ENCODE measurements around the gene TNFRSF6B. TPM values are rescaled to one million over a fixed set of nuclear protein-coding genes. Genes with fewer than 3 reads are reported as not detected.

The TNFRSF6B gene
- total RNA-seq, 1 donor from 2014 or later, result 7.1 TPM

DNA sequence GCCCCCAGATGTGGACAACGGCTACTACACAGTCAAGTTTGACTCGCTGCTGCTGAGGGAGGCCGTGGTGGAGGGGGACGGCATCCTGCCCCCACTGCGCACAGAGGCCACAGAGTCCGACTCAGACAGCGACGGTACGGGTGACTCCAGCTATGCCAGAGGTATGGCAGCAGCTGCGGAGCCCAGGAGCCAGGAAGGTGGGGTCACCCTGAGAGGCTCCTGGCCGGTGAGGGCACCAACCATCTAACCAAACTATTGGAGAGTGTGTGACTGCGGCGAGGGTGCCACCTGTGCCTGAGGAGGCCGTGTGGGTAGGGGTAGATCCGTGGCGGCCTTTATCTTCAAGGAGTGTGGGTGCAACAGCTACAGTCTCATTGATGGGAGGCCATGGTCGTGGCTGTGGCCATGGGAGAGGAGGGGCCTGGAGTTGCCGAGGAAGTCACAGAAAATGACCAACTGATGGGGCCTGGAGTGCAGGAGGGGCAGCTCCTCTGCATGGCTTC is 37.2 kb downstream of the TNFRSF6B start:
- Histone ChIP-seq H3K4me3 (ENCODE audit: low read depth, low read length) (no peak overlapping the region), H3K36me3 (ENCODE audit: control insufficient read depth, insufficient read depth, low read length) (peaks cover 11% of the 10 kb centered on the region), H3K27me3 (ENCODE audit: control insufficient read depth, insufficient read depth, low read length) (no peaks in the 10 kb centered on the region)
- TF ChIP-seq, protein P1, sequence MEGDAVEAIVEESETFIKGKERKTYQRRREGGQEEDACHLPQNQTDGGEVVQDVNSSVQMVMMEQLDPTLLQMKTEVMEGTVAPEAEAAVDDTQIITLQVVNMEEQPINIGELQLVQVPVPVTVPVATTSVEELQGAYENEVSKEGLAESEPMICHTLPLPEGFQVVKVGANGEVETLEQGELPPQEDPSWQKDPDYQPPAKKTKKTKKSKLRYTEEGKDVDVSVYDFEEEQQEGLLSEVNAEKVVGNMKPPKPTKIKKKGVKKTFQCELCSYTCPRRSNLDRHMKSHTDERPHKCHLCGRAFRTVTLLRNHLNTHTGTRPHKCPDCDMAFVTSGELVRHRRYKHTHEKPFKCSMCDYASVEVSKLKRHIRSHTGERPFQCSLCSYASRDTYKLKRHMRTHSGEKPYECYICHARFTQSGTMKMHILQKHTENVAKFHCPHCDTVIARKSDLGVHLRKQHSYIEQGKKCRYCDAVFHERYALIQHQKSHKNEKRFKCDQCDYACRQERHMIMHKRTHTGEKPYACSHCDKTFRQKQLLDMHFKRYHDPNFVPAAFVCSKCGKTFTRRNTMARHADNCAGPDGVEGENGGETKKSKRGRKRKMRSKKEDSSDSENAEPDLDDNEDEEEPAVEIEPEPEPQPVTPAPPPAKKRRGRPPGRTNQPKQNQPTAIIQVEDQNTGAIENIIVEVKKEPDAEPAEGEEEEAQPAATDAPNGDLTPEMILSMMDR (IDR thresholded peaks at IDR 0.05; ENCODE audit: insufficient read depth, low read length, severe bottlenecking), result no peak
- DNase-seq (ENCODE audit: low read depth), result no peak
- FAIRE-seq, result no peak

DNA sequence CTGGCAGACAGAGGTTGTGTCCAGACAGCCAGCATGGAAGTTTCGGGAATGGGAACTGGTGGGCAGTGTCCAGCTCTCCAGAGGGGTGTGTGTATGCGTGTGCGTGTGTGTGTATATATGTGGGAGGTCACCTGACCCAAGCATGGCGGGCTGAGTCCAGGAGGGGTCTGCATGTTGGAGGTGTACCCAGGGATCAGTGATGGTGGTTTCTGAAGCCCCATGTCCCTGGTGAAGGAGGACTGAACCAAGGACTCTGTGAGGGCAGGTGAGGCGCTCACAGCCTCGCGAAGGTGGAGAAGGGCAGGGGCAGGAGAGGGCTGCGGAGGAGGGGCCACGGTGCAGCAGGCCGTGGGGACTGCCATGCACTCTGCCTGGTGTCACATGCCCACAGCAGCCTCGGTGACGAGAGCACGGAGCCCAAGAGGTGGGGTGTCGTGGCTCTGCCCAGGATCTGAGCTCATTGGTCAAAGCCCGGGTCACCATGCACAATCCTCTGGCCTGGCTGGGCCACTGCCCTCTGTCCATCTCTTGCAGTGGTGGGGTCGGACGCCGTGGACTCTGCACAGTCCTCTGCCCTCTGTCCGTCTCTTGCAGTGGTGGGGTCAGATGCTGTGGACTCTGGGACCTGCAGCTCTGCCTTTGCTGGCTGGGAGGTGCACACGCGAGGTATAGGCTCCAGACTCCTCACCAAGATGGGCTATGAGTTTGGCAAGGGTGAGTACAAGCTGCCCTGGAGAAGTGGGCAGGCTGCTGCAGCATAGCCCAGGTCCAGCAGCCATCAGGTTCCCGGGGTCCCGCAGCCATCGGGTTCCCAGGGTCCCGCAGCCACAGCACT is 37.9 kb downstream of the TNFRSF6B start:
- Histone ChIP-seq H3K4me3 (ENCODE audit: low read depth, low read length) (no peak overlapping the region), H3K27me3 (ENCODE audit: control insufficient read depth, insufficient read depth, low read length) (no peaks in the 10 kb centered on the region), H3K36me3 (ENCODE audit: control insufficient read depth, insufficient read depth, low read length) (peaks cover 11% of the 10 kb centered on the region)
- TF ChIP-seq, protein P1 (IDR thresholded peaks at IDR 0.05; ENCODE audit: insufficient read depth, low read length, severe bottlenecking), result no peak
- FAIRE-seq (no peak), DNase-seq (ENCODE audit: low read depth) (no peak)

DNA sequence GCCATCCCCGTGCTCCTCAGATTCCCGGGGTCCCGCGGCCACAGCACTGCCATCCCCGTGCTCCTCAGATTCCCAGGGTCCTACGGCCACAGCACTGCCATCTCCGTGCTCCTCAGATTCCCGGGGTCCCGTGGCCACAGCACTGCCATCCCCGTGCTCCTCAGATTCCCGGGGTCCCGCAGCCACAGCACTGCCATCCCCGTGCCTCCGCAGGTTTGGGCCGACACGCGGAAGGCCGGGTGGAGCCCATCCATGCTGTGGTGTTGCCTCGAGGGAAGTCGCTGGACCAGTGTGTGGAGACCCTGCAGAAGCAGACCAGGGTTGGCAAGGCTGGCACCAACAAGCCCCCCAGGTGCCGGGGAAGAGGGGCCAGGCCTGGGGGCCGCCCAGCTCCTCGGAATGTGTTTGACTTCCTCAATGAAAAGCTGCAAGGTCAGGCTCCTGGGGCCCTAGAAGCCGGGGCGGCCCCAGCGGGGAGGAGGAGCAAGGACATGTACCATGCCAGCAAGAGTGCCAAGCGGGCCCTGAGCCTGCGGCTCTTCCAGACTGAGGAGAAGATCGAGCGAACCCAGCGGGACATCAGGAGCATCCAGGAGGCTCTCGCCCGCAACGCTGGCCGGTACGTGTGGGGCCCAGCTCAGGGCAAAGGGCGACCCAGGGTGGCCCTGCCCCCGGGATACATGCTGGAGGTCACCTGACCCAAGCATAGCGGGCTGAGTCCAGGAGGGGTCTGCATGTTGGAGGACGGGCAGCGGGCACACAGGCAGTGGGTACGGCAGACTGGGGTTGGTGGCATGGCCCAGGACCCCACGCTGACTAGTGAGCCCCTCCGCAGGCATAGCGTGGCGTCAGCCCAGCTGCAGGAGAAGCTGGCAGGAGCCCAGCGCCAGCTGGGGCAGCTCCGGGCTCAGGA is 38.8 kb downstream of the TNFRSF6B start:
- DNase-seq (ENCODE audit: low read depth), result no peak
- H3K4me3 ChIP-seq (ENCODE audit: low read depth, low read length), result no peak overlapping the region

DNA sequence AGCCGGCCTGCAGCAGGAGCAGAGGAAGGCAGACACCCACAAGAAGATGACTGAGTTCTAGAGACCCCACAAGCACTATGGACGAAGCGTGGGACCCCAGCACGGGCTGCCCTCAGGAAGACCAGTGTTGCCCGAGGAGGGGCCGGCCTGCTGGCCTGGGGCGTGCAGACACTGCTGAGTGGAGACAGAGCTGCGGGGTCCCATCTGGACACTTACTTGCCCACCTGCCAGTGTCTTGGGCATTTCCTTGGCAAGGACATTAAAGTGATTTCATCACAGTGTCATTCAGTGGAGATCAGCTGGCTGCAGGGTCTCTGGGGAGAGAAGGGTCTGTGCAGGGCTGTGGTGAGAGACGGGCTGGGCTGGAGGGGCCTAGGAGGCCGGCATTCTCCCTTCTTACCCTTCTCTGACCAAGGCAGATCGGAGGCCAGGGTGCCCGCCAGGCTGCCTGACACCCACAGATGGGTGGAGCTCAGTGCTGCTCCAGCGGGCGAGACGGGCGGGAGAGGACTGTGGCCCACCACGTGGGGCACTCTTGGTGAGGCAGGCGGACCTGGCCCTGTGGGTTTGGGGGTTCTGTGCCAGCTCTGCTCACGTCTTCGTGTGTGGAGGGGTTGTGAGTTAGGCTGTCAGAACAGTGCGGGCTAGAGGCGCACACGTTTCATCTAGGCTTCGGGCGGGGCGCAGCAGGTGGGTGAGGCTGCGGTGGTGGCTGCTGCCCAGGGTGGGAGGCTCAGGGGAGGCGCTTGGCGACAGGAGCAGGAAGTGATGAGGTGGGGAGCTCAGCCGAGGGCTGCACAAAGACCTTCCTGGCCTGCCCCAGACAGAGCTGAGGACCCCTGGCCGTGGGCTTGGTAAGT is 39.6 kb downstream of the TNFRSF6B start, which contains the start of gene LIME1:
Gene LIME1, plus strand, starts transcription at position 806 of the 860 bp plus-strand sequence. CDS start 886 bp downstream, outside the sequence.
- Histone ChIP-seq H3K36me3 (ENCODE audit: control insufficient read depth, insufficient read depth, low read length) (peaks cover 10% of the 10 kb centered on the region), H3K4me3 (ENCODE audit: low read depth, low read length) (no peak within 1 kb of the TSS), H3K27me3 (ENCODE audit: control insufficient read depth, insufficient read depth, low read length) (no peaks in the 10 kb centered on the region)
- TF ChIP-seq, protein P1 (IDR thresholded peaks at IDR 0.05; ENCODE audit: insufficient read depth, low read length, severe bottlenecking), result no peak
- FAIRE-seq (no peak), DNase-seq (ENCODE audit: low read depth) (no peak)

More for the DNA sequence above, 38.8 kb downstream of the TNFRSF6B start:
- Histone ChIP-seq H3K27me3 (ENCODE audit: control insufficient read depth, insufficient read depth, low read length) (no peaks in the 10 kb centered on the region), H3K36me3 (ENCODE audit: control insufficient read depth, insufficient read depth, low read length) (peaks cover 11% of the 10 kb centered on the region)
- no peak for FAIRE-seq
- TF ChIP-seq, protein P1 (IDR thresholded peaks at IDR 0.05; ENCODE audit: insufficient read depth, low read length, severe bottlenecking), result no peak
